ENCODE measurements around the gene TUBB8B.
A peak's percentile ranks its signal among the peaks of the same experiment; 100 is the strongest.
"Not testable (repeated sequence)": the region's sequence is repeated elsewhere in the genome, so short reads cannot be mapped to it uniquely, and the experiment has no call there.

TUBB8B gene

GRCh38 chr18:82626-83209 is 33.3 kb upstream of the TUBB8B start:
- H3K36me3 ChIP-seq (ENCODE audit: control insufficient read depth in 2 of 2, insufficient read depth in 1 of 2, low read length in 2 of 2); H3K4me3 ChIP-seq (ENCODE audit: low read depth, low read length); H3K9me3 ChIP-seq (ENCODE audit: control insufficient read depth, insufficient read depth, low read depth, low read length); H3K4me1 ChIP-seq (ENCODE audit: control insufficient read depth, insufficient read depth, low read length); H3K27ac ChIP-seq (ENCODE audit: extremely low read depth, low read depth, low read length); POLR2A ChIA-PET: not testable (repeated sequence)
- CTCF ChIA-PET: interaction anchor here (0.6 kb wide), 1 partner anchor 394 kb away, joined by 3 read pairs; no protein-coding TSS in a partner anchor

DNA sequence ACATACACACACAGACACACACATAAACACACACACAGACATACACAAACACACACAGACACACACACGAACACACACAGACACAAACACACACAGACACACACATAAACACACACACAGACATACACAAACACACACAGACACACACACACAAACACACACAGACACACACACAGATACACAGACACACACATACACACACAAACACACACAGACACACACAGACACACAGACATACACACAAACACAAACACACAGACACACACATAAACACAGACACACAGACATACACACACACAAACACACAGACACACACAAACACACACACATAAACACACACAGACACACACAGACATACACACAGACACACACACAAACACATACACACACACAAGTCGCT is 31.5 kb upstream of the TUBB8B start:
- H3K27ac ChIP-seq (ENCODE audit: extremely low read depth, low read depth, low read length); H3K9me3 ChIP-seq (ENCODE audit: control insufficient read depth, insufficient read depth, low read depth, low read length); H3K4me1 ChIP-seq (ENCODE audit: control insufficient read depth, insufficient read depth, low read length); H3K4me3 ChIP-seq (ENCODE audit: low read depth, low read length); POLR2A ChIA-PET; H3K36me3 ChIP-seq (ENCODE audit: control insufficient read depth in 2 of 2, insufficient read depth in 1 of 2, low read length in 2 of 2); CTCF ChIA-PET: not testable (repeated sequence)
- TF ChIP-seq, protein P1, sequence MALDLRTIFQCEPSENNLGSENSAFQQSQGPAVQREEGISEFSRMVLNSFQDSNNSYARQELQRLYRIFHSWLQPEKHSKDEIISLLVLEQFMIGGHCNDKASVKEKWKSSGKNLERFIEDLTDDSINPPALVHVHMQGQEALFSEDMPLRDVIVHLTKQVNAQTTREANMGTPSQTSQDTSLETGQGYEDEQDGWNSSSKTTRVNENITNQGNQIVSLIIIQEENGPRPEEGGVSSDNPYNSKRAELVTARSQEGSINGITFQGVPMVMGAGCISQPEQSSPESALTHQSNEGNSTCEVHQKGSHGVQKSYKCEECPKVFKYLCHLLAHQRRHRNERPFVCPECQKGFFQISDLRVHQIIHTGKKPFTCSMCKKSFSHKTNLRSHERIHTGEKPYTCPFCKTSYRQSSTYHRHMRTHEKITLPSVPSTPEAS (tag by site-specific recombination; IDR thresholded peaks at IDR 0.05): peak; percentile 88

- CTCF ChIA-PET; POLR2A ChIA-PET; H3K36me3 ChIP-seq (ENCODE audit: control insufficient read depth in 2 of 2, insufficient read depth in 1 of 2, low read length in 2 of 2); H3K4me3 ChIP-seq (ENCODE audit: low read depth, low read length); H3K4me1 ChIP-seq (ENCODE audit: control insufficient read depth, insufficient read depth, low read length); H3K9me3 ChIP-seq (ENCODE audit: control insufficient read depth, insufficient read depth, low read depth, low read length); H3K27ac ChIP-seq (ENCODE audit: extremely low read depth, low read depth, low read length): not testable (repeated sequence)
Observed at GRCh38 chr18:80202-80601, 30.8 kb upstream of the TUBB8B start.

DNA sequence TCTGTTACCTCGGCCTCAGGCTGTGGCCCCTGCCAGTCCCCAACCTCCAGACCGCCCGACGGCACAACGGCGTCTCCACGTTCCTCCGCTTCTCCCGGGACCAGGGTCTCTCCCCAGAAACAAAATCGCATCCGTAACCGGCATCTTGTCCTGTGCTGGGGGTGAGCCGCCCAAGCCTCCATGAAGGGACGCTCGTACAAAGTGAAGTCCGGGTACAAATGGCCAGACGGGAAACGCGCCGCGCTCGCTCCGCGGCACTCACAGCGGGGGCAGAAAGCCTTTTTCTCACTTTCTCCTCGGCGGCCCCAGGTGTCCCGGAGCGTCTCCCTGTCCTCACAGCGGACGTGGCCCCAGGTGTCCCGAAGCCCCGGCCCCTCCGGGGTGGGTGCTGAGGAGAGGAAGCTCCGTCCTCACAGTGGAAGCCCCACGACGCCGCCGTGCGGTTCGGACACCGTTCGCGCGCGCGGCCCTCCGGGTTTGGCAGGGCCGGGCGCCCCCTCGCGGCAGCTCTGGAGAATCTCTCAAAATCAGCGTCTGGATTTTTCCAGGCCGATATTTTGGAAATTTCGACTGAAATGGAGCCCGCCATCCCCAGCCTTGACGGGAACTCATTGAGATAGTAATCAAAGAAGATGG is 26.2 kb upstream of the TUBB8B start:
- H3K27ac ChIP-seq (ENCODE audit: extremely low read depth, low read depth, low read length); CTCF ChIA-PET; H3K9me3 ChIP-seq (ENCODE audit: control insufficient read depth, insufficient read depth, low read depth, low read length); H3K4me3 ChIP-seq (ENCODE audit: low read depth, low read length); H3K4me1 ChIP-seq (ENCODE audit: control insufficient read depth, insufficient read depth, low read length); H3K36me3 ChIP-seq (ENCODE audit: control insufficient read depth in 2 of 2, insufficient read depth in 1 of 2, low read length in 2 of 2); POLR2A ChIA-PET: not testable (repeated sequence)

- POLR2A ChIA-PET: not testable (repeated sequence)
- CTCF ChIA-PET: interaction anchor here (0.7 kb wide), 2 partner anchors 134 to 243 kb away, joined by 3 read pairs; no protein-coding TSS in a partner anchor
Observed at GRCh38 chr18:73181-73777, 23.9 kb upstream of the TUBB8B start.

GRCh38 chr18:67701-68100 is 18.3 kb upstream of the TUBB8B start:
- H3K36me3 ChIP-seq (ENCODE audit: control insufficient read depth in 2 of 2, insufficient read depth in 1 of 2, low read length in 2 of 2); H3K4me1 ChIP-seq (ENCODE audit: control insufficient read depth, insufficient read depth, low read length); POLR2A ChIA-PET; H3K9me3 ChIP-seq (ENCODE audit: control insufficient read depth, insufficient read depth, low read depth, low read length); CTCF ChIA-PET; H3K27ac ChIP-seq (ENCODE audit: extremely low read depth, low read depth, low read length); H3K4me3 ChIP-seq (ENCODE audit: low read depth, low read length): not testable (repeated sequence)

More at GRCh38 chr18:73181-73777, 23.9 kb upstream of the TUBB8B start:
- TF ChIP-seq ZNF335 (tag by site-specific recombination; conservative IDR thresholded peaks at IDR 0.05) (peak; percentile 34; the same call in 1 of the 2 replicates), GLIS1 (tag by site-specific recombination; IDR thresholded peaks at IDR 0.05) (peak; percentile 67)
- H3K4me1 ChIP-seq (ENCODE audit: control insufficient read depth, insufficient read depth, low read length); H3K27ac ChIP-seq (ENCODE audit: extremely low read depth, low read depth, low read length); H3K36me3 ChIP-seq (ENCODE audit: control insufficient read depth in 2 of 2, insufficient read depth in 1 of 2, low read length in 2 of 2); H3K9me3 ChIP-seq (ENCODE audit: control insufficient read depth, insufficient read depth, low read depth, low read length): not testable (repeated sequence)
- peak overlapping the region; percentile 21 for H3K4me3 ChIP-seq (ENCODE audit: low read depth, low read length)

DNA sequence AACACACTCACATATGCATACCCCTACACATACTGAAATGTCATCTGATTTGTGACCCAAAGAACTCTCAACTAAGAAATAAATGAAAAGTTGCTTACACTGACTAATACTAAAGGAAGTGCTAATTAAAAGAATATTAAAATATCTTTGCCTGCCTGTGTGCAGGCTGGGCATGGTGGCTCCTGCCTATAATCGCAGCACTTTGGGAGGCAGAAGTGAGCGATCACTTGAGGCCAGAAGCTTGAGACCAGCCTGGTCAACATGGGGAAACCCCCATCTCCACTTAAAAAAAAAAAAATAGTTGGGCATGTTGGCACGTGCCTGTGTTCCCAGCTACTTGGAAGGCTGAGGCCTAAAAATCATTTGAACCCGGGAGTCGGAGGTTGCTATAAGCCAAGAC is 14.9 kb upstream of the TUBB8B start:
- H3K4me1 ChIP-seq (ENCODE audit: control insufficient read depth, insufficient read depth, low read length); H3K9me3 ChIP-seq (ENCODE audit: control insufficient read depth, insufficient read depth, low read depth, low read length); CTCF ChIA-PET; H3K36me3 ChIP-seq (ENCODE audit: control insufficient read depth in 2 of 2, insufficient read depth in 1 of 2, low read length in 2 of 2); POLR2A ChIA-PET; H3K27ac ChIP-seq (ENCODE audit: extremely low read depth, low read depth, low read length); H3K4me3 ChIP-seq (ENCODE audit: low read depth, low read length): not testable (repeated sequence)

Measured in HEK293 (cell line).